IMR-90 (cell line): ENCODE data around the gene KBTBD4.

Source experiments
- BHLHE40 ChIP-seq: fragments of 150-350 bp; IDR thresholded peaks from 2 replicates; pipeline ENCODE4 v1.6.1; 2016; ENCODE audit warnings: mild to moderate bottlenecking, low read depth, low read length
- CTCF ChIP-seq: conservative IDR thresholded peaks from 2 replicates; pipeline ENCODE4 v1.5.1; 2012; ENCODE audit warnings: mild to moderate bottlenecking, low read depth, low read length, improper control_type of control experiment
- FOS ChIP-seq: fragments of 150-350 bp; IDR thresholded peaks from 2 replicates; pipeline ENCODE4 v1.6.1; 2016; ENCODE audit warnings: low read depth, low read length

- TF ChIP-seq BHLHE40 (no peak), CTCF (no peak), FOS (no peak)
These were observed 45.0 kb downstream of the KBTBD4 start for GRCh38 chr11:47533690-47534151.
